ENCODE results near the gene SLC2A10.

SLC2A10 gene

DNA sequence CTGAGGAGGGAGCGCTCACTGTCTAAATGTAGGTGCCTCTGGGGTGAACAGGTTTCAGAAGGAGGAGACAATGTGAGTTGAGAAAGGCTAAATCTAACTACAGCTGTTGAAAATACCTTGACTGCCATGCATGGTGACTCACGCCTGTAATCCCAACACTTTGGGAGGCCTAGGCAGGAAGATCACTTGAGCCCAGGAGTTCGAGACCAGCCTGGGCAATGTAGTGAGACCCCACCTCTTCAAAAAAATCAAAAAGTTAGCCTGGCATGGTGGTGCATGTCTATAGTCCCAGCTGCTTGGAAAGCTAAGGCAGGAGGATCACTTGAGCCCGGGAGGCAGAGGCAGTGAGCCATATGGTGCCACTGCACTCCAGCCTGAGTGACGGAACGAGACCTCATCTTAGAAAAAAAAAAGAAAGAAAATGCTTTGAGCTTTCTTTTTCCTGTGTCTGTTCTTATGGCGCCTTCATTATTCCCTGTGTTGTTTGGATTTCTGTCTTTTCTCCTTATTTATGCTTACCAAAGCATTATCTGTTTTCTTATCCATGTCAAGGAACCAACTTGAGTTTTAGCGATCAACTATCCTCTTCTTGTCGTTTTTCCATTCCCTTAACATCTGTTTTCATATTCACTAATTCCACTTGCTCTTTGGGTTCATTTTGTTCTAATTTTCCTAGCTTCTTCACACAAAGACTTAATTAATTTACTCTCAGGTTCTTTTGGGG is 8.5 kb downstream of the SLC2A10 start:
- H3K36me3 ChIP-seq (ENCODE audit: control insufficient read depth in 2 of 2, insufficient read depth in 1 of 2, low read length in 2 of 2), result no peaks in the 10 kb centered on the region
- POLR2A ChIA-PET, result no interaction called here
- CTCF ChIA-PET, result interaction anchor here (0.9 to 1.9 kb wide), 2 partner anchors 10 to 37 kb away, joined by 3 to 11 read pairs; no protein-coding TSS in a partner anchor
- H3K4me1 ChIP-seq (ENCODE audit: control insufficient read depth, insufficient read depth, low read length), result no peaks in the 10 kb centered on the region
- H3K27ac ChIP-seq (ENCODE audit: extremely low read depth, low read depth, low read length), result no peak overlapping the region
- H3K4me3 ChIP-seq (ENCODE audit: low read depth, low read length), result no peak overlapping the region
- no peak for TF ChIP-seq ZNF157 (tag by site-specific recombination; IDR thresholded peaks at IDR 0.05)
- no peak for TF ChIP-seq ZNF133 (tag by site-specific recombination; IDR thresholded peaks at IDR 0.05)
- no peak for TF ChIP-seq ZFP37 (tag by site-specific recombination; IDR thresholded peaks at IDR 0.05)
- TF ChIP-seq ZNF211 (tag by site-specific recombination; IDR thresholded peaks at IDR 0.05; ENCODE audit: low read depth), result no peak
- TF ChIP-seq ZNF223 (tag by site-specific recombination; IDR thresholded peaks at IDR 0.05), result no peak
- no peaks in the 10 kb centered on the region for H3K9me3 ChIP-seq (ENCODE audit: control insufficient read depth, insufficient read depth, low read depth, low read length)

DNA sequence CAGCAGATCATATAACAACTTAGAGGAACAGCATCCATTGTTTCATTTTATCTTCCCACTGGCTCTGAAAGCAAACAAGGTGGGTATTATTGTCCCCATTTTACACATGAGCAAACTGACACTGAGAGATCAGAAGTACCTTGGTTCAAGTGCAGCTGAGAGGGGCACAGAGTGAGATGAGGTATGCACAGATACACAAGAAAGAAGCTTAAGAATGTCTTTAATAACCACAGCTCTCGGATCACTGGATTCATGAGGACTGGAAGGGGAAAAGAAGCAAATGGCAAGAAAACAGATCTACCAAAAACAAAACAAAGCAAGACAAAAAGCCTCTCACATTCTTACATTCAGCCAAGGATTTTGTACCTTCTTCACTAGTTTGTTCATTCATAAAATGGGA is 10.6 kb downstream of the SLC2A10 start:
- no peaks in the 10 kb centered on the region for H3K4me1 ChIP-seq (ENCODE audit: control insufficient read depth, insufficient read depth, low read length)
- CTCF ChIA-PET, result no interaction called here

More for the DNA sequence above, 10.6 kb downstream of the SLC2A10 start:
- Histone ChIP-seq H3K36me3 (ENCODE audit: control insufficient read depth in 2 of 2, insufficient read depth in 1 of 2, low read length in 2 of 2) (no peaks in the 10 kb centered on the region), H3K27ac (ENCODE audit: extremely low read depth, low read depth, low read length) (no peak overlapping the region), H3K4me3 (ENCODE audit: low read depth, low read length) (no peak overlapping the region), H3K9me3 (ENCODE audit: control insufficient read depth, insufficient read depth, low read depth, low read length) (no peaks in the 10 kb centered on the region)
- POLR2A ChIA-PET, result no interaction called here
- no peak for TF ChIP-seq ZNF19 (tag by site-specific recombination; IDR thresholded peaks at IDR 0.05; ENCODE audit: low read depth)
- TF ChIP-seq, protein P1, sequence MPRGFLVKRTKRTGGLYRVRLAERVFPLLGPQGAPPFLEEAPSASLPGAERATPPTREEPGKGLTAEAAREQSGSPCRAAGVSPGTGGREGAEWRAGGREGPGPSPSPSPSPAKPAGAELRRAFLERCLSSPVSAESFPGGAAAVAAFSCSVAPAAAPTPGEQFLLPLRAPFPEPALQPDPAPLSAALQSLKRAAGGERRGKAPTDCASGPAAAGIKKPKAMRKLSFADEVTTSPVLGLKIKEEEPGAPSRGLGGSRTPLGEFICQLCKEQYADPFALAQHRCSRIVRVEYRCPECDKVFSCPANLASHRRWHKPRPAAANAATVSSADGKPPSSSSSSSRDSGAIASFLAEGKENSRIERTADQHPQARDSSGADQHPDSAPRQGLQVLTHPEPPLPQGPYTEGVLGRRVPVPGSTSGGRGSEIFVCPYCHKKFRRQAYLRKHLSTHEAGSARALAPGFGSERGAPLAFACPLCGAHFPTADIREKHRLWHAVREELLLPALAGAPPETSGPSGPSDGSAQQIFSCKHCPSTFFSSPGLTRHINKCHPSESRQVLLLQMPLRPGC (tag by site-specific recombination; IDR thresholded peaks at IDR 0.05), result no peak
- TF ChIP-seq ZNF221 (tag by site-specific recombination; IDR thresholded peaks at IDR 0.05; ENCODE audit: borderline replicate concordance), result no peak
- no peak for TF ChIP-seq BCL11B (tag by site-specific recombination; IDR thresholded peaks at IDR 0.05; ENCODE audit: low read depth)
- TF ChIP-seq, protein P2, sequence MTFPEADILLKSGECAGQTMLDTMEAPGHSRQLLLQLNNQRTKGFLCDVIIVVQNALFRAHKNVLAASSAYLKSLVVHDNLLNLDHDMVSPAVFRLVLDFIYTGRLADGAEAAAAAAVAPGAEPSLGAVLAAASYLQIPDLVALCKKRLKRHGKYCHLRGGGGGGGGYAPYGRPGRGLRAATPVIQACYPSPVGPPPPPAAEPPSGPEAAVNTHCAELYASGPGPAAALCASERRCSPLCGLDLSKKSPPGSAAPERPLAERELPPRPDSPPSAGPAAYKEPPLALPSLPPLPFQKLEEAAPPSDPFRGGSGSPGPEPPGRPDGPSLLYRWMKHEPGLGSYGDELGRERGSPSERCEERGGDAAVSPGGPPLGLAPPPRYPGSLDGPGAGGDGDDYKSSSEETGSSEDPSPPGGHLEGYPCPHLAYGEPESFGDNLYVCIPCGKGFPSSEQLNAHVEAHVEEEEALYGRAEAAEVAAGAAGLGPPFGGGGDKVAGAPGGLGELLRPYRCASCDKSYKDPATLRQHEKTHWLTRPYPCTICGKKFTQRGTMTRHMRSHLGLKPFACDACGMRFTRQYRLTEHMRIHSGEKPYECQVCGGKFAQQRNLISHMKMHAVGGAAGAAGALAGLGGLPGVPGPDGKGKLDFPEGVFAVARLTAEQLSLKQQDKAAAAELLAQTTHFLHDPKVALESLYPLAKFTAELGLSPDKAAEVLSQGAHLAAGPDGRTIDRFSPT (tag by site-specific recombination; IDR thresholded peaks at IDR 0.05), result no peak
- TF ChIP-seq, protein P3, sequence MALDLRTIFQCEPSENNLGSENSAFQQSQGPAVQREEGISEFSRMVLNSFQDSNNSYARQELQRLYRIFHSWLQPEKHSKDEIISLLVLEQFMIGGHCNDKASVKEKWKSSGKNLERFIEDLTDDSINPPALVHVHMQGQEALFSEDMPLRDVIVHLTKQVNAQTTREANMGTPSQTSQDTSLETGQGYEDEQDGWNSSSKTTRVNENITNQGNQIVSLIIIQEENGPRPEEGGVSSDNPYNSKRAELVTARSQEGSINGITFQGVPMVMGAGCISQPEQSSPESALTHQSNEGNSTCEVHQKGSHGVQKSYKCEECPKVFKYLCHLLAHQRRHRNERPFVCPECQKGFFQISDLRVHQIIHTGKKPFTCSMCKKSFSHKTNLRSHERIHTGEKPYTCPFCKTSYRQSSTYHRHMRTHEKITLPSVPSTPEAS (tag by site-specific recombination; IDR thresholded peaks at IDR 0.05), result no peak
- TF ChIP-seq, protein P4, sequence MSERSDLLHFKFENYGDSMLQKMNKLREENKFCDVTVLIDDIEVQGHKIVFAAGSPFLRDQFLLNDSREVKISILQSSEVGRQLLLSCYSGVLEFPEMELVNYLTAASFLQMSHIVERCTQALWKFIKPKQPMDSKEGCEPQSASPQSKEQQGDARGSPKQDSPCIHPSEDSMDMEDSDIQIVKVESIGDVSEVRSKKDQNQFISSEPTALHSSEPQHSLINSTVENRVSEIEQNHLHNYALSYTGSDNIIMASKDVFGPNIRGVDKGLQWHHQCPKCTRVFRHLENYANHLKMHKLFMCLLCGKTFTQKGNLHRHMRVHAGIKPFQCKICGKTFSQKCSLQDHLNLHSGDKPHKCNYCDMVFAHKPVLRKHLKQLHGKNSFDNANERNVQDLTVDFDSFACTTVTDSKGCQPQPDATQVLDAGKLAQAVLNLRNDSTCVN (tag by site-specific recombination; optimal IDR thresholded peaks at IDR 0.05), result no peak
- no peak for TF ChIP-seq HOXD13 (CRISPR knock-in tag; IDR thresholded peaks at IDR 0.05; ENCODE audit: borderline replicate concordance)
- no peak for TF ChIP-seq TRIM28 (IDR thresholded peaks at IDR 0.05; ENCODE audit: borderline replicate concordance, low read length)
- TF ChIP-seq, protein P5, sequence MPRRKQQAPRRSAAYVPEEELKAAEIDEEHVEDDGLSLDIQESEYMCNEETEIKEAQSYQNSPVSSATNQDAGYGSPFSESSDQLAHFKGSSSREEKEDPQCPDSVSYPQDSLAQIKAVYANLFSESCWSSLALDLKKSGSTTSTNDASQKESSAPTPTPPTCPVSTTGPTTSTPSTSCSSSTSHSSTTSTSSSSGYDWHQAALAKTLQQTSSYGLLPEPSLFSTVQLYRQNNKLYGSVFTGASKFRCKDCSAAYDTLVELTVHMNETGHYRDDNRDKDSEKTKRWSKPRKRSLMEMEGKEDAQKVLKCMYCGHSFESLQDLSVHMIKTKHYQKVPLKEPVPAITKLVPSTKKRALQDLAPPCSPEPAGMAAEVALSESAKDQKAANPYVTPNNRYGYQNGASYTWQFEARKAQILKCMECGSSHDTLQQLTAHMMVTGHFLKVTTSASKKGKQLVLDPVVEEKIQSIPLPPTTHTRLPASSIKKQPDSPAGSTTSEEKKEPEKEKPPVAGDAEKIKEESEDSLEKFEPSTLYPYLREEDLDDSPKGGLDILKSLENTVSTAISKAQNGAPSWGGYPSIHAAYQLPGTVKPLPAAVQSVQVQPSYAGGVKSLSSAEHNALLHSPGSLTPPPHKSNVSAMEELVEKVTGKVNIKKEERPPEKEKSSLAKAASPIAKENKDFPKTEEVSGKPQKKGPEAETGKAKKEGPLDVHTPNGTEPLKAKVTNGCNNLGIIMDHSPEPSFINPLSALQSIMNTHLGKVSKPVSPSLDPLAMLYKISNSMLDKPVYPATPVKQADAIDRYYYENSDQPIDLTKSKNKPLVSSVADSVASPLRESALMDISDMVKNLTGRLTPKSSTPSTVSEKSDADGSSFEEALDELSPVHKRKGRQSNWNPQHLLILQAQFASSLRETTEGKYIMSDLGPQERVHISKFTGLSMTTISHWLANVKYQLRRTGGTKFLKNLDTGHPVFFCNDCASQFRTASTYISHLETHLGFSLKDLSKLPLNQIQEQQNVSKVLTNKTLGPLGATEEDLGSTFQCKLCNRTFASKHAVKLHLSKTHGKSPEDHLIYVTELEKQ (tag by site-specific recombination; IDR thresholded peaks at IDR 0.05; ENCODE audit: borderline replicate concordance), result no peak
